MM.1S (cell line): ENCODE measurements around the gene GSG1L2.

Experiments
- CTCF ChIP-seq: fragments of 300-600 bp; sonication (generic); IDR thresholded peaks from 2 replicates; pipeline ENCODE4 v1.5.1; 2016; ENCODE audit warnings: antibody characterized with exemption, low read length, mixed read lengths
- EZH2 ChIP-seq: fragments of 300-600 bp; sonication (generic); optimal IDR thresholded peaks from 2 replicates; pipeline ENCODE3; 2017; ENCODE audit warnings: low read depth, mild to moderate bottlenecking, antibody characterized with exemption, low read length, mixed read lengths

- TF ChIP-seq CTCF (no peak), EZH2 (no peak)
These were observed 21.5 kb upstream of the GSG1L2 start for GRCh38 chr17:9843152-9844010.
